ENCODE data around the gene PANK4.

Gene PANK4

DNA sequence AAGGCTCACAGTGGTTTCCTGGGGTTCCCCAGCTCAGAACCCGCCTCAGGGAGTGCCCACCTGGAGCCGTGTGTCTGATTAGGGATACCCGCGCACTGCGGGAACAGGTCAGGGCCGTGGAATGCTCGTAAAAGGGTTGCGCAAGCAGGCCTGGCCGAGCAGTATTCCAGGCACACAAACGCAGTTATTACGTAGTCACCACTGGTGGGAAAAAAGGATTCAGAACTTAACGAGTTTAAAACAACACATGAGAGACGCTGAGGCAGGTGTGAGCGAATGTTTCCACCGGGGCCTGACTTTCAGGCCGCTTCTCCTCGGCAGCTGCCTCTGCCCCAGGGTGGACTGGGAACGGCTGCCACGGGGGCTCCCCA is 32.1 kb downstream of the PANK4 start:
- FAIRE-seq = no peak

DNA sequence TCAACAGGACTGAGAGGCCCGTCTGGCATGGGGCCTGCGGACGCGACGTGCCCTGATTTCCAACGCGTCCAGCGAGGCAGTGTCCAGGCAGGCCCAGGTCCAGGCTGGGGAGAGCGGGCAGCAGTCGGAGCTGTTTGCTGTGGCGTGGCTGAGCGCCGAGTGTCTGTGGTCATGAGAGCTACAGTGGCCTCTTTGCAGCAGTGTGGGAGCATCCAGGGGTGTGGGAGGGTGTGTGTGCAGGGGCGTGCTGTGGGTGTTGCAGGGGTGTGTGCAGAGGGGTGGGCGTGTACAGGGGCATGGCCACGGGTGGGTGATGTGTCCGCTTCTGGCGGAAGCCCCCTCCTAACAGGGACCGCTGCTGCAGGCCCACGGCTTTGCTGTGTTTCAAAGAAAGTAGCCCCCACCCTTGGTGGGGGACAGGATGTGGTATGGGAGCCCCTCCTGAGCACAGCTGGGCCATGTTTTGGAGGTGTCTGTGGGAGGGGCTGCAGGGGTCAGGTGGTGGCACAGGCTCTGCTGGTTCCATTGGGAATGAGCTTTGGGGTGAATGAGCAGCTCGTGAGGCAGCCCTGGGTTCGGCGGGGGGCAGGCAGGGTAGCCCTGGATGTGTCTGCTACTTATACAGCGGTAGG is 32.6 kb downstream of the PANK4 start:
- FAIRE-seq = no peak

DNA sequence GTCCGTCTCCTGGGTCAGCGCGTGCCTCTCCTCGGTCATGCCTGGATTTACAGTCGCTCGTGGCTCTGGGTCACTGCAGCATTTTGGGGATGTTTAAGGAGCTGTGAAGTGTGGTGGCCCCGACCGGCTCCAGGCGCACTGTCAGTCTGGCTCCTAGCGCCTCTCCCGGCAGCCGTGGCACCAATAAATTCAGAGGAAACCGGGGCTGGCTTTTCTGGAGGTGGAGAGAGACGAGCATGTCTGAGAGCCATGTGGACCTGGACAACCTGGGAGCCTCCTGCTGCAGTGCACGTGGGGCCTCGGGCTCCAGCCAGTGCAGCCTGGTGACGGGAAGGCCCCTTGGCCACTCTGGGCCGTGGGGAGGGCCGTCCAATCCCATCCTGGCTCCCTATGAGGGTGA is 33.2 kb downstream of the PANK4 start:
- FAIRE-seq = no peak

GRCh38 chr1:2492091-2492490 is 34.3 kb downstream of the PANK4 start:
- FAIRE-seq = no peak

DNA sequence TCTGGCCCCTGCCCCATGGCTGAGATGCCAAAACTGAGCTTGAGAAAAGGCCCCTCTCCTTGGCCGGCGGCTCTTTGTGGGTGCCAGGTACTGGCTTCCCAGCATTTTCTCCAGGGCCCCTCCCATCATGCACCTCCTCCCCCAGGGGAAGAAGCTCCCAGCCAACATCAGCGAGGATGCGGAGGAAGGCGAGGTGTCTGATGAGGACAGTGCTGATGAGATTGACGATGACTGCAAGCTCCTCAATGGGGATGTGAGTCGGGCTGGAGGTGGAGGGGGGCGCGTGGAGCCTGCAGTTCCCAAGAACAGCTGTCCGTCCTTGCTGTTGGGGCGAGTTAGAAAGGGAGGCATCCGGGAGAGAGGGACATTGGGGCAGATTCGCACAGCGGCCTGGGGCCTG is 36.8 kb downstream of the PANK4 start:
- no peak for FAIRE-seq

- FAIRE-seq = no peak
Measured at GRCh38 chr1:2488688-2489087, 37.7 kb downstream of the PANK4 start.

DNA sequence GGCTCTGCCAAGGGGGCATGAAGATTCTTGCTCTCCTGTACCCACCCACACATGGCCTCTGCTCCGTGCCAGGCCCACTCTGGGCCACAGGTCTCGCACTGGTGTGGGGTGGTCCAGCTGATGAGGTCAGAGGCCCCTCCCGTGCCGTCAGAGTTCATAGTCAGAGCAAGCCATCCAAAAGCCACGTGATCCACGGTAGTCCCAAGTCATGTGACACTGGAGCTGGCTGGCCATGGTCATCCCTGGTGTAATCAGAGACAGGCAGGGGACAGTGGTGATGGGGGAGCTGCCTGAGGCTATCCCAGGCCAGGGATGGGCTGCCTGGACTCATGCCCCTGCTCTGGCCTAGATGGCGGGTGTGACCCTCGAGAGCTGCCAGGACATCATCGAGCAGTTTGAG is 39.8 kb downstream of the PANK4 start:
- FAIRE-seq = no peak

GRCh38 chr1:2486041-2486440 is 40.4 kb downstream of the PANK4 start:
- no peak for FAIRE-seq

DNA sequence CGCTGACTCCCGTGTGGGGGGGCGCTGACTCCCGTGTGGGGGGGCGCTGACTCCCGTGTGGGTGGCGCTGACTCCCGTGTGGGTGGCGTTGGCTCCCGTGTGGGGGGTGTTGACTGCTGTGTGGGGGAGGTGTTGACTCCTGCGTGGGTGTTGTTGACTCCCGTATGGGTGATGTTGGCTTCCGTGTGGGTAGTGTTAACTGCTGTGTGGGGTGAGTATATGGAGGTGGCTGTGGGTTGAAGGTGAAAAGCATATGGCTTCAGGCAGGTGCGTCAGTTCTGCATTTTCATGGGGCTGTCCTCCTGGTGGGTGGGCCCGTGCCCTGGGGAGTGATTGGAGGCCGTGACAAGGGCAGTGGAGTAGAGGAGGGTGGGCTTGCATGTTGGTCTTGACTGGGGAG is 42.4 kb downstream of the PANK4 start:
- FAIRE-seq = no peak

DNA sequence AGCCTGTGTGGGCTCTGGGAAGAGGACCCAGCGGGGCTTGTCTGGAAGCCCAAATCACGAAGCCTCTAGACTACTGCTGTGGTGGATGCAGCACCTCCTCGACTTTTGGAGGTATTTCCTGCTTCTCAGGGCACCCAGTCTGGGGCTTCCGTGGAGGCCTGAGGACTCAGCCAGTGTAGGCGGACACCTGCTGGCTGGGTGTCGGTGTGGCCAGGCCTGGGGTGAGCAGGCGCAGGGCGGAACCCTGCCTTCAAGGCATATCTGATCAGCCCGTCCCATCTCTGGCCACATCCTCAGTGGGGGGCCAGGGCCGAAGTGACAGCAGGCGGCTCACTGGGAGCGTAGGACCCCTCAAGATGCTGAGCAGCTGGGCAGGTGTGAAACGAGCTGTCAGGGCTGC is 43.4 kb downstream of the PANK4 start:
- FAIRE-seq = no peak

- no peak for FAIRE-seq
Measured at GRCh38 chr1:2482588-2482987, 43.8 kb downstream of the PANK4 start.

- FAIRE-seq = no peak
Measured at GRCh38 chr1:2481885-2482284, 44.5 kb downstream of the PANK4 start.

GRCh38 chr1:2480986-2481364 is 45.4 kb downstream of the PANK4 start:
- FAIRE-seq = no peak

GRCh38 chr1:2480236-2480985 is 46.0 kb downstream of the PANK4 start:
- no peak for FAIRE-seq

GRCh38 chr1:2479618-2480017 is 46.8 kb downstream of the PANK4 start:
- FAIRE-seq = no peak

DNA sequence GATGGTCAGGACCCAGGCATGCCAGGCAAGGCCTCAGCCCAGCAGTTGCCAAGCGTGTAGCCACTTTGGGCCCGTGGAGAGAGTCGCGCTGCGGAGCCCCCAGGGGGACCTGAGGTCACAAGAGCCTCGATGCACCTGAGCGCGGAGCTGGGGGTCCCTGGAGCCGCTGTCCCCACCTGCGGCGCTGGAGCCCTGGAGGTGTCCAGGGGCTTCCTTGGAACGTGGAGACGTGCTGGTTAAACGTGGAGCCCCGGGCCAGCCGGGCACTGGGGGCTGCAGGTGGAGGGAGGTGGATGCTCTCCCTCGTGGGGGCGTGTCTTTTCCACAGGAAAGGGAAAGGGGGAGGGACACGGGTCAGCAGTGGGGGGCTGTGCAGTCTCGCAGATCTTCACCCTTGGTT is 47.2 kb downstream of the PANK4 start:
- no peak for FAIRE-seq

GRCh38 chr1:2477791-2478499 is 48.5 kb downstream of the PANK4 start:
- no peak for FAIRE-seq

DNA sequence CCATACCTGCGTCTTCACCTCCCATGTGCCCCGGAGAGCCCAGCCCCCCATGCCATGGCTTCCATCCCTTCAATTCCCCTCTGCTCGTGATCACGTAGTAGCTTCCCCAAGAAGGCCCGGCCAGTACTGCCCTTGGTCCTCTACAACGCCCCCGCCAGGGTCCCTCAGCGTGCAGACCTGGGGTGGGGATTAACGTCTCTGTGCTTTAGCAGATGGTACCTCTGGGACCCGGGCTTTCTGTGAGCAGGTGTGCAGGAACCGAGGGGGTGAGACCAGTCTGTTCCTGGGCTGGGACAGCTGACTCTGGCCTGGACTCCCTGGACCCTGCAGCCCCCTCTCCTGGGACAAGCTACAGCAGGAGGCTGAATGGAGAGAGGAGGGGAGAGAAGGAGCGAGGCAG is 49.1 kb downstream of the PANK4 start:
- FAIRE-seq = no peak

GRCh38 chr1:2476061-2476999 is 50.1 kb downstream of the PANK4 start, which contains the start of gene PLCH2:
Gene PLCH2, plus strand, starts transcription at chr1:2476289. Its CDS starts 300 bp downstream, at chr1:2476589.
- no peak for FAIRE-seq

DNA sequence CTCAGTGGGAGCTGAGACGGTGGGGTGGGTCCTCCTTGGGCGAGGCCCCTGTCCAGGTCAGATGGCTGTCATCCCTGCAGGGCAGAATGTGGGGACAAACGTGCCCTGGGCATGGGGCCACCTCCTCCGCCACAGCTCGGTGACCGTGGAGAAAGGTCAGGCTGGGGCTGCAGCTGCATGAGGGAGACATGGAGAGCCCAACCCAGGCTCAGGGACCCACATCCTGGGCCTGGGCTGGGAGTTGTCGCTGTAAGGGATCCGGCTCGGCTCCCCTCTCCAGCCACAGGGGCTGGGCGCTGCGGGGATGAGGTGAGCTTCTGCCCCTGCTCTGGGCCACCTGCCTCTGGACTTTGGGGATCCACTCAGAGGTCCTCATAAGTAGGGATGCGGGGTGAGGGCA is 50.8 kb downstream of the PANK4 start:
- no peak for FAIRE-seq

GRCh38 chr1:2474933-2475371 is 51.4 kb downstream of the PANK4 start:
- no peak for FAIRE-seq

DNA sequence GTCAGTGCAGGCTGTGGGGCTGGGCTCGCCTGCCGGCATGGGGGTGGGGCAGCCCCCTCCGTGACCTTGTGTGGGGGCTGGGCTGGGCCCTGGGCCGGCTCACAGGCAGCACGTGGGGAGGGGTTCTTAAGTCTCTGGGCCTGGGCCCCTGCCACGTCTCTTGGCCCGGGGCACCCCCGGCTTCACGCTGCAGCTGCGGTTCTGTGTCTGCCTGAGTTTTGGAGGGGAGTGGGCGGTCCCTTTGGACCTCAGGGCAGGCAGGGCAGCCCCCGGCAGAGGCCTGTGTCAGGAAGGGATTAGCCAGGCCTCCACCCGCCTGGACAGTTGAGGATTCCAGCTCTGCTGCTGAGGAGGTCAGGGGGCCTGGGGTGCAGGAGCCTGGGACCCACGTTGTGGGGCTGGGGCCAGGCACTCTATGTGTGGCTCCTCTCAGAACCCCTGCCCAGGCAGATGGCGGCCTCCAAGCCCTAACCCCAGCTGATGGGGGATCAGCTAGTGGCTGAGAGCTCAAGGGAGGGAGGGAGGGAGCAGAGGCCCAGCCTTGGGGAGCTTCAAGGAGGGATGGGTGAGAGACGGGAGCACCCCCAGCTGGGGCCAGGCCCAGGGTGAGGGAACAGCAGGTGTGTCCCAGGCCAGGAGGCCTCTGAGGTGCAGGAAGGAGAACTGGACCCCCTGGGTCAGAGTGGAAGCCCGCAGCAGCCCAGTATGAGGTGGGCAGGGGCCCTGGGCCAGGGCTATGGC is 52.1 kb downstream of the PANK4 start:
- no peak for FAIRE-seq

All from G401.6 (cell line).